Measurements from ENCODE around the gene NDUFS2. TPM values are rescaled to one million over a fixed set of nuclear protein-coding genes. Genes with fewer than 3 reads are reported as not detected.

NDUFS2 gene
- total RNA-seq, 1 donor: 65.4 TPM

DNA sequence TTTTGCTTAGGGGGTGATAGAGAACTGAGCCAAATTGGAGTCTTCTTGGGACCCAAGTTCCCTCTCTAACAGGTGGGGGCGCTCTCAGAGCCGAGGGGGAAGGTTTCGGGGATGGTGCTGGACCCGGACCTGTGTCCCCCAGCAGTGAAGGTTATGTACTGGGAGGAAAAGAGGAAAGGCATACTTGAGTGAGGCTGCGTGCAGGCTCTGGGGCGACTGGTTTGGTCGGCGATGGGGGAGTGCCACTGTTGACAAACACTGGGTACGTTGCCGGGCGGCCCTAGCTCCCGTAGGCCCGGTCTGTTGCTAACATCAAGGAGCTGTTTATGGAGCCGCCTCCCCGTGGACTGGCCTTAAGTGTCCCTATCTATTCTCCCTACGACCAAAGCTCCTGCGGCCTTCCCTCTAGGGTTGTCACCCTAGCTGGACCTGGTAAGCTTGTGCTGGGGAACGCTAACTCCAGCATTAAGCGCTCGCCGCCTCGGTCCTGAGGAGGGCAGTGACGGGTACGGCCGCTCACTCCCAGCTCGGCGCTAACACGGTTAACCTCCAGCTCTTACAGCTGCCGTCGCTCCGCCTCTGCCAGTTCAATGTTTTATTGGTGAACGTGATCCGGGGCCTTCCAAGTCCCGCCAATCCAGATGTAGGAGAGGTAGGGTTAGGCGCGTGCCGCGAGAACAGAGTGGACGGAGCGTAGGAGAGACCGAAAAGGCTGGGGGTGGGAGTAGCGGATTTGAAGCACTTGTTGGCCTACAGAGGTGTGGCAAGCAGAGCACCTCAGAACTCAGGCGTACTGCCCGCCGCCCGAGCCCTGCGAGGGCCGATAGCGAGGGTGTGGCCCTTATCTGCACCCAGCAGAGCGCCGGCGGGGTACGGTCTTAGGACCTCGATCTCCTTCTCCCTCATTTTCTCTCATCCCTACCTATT lies 36.2 kb upstream of the NDUFS2 start, which contains the start of gene PPOX:
Gene PPOX (plus strand): TSS at position 685 of the 927 bp plus-strand sequence. CDS start 422 bp downstream, outside the sequence.
- TF ChIP-seq, protein P1, sequence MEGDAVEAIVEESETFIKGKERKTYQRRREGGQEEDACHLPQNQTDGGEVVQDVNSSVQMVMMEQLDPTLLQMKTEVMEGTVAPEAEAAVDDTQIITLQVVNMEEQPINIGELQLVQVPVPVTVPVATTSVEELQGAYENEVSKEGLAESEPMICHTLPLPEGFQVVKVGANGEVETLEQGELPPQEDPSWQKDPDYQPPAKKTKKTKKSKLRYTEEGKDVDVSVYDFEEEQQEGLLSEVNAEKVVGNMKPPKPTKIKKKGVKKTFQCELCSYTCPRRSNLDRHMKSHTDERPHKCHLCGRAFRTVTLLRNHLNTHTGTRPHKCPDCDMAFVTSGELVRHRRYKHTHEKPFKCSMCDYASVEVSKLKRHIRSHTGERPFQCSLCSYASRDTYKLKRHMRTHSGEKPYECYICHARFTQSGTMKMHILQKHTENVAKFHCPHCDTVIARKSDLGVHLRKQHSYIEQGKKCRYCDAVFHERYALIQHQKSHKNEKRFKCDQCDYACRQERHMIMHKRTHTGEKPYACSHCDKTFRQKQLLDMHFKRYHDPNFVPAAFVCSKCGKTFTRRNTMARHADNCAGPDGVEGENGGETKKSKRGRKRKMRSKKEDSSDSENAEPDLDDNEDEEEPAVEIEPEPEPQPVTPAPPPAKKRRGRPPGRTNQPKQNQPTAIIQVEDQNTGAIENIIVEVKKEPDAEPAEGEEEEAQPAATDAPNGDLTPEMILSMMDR (IDR thresholded peaks at IDR 0.05; ENCODE audit: insufficient read depth, low read length): peak; percentile 60

DNA sequence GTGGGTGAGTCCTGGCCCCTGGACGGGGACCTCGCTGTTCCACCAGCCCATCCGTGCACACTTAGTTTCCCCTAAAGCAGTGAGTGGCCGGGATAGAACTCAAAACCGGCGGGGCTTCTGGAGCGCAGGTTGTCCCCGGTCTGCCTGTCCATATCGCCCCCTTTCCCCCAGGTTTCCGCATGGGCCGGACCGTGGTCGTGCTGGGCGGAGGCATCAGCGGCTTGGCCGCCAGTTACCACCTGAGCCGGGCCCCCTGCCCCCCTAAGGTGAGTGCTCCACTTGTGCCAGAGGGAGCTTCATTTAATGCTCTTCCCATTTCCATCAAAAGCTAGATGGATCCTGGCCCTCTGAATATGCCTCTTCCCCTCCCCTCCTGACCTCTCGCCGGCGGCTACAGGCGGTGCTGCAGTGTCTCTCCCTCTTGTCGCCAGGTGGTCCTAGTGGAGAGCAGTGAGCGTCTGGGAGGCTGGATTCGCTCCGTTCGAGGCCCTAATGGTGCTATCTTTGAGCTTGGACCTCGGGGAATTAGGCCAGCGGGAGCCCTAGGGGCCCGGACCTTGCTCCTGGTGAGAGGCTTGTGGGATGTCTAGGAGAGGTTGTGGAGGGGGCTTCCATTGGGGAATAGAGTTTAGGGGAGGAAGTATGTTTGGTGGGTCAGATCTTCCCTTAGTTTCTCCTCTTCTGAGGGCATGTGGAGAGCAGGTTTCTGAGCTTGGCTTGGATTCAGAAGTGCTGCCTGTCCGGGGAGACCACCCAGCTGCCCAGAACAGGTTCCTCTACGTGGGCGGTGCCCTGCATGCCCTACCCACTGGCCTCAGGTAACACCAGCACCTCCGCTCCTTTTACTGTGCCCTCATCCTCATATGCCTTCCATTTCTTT lies 35.3 kb upstream of the NDUFS2 start:
- TF ChIP-seq, protein P1 (IDR thresholded peaks at IDR 0.05; ENCODE audit: insufficient read depth, low read length): no peak
- no peak for DNase-seq (ENCODE audit: low read depth)
- H3K4me3 ChIP-seq (ENCODE audit: low read depth, low read length): peak overlapping the region; percentile 91

More for the DNA sequence above, 36.2 kb upstream of the NDUFS2 start, which contains the start of gene PPOX:
- peak within 1 kb of the TSS; percentile 91 for H3K4me3 ChIP-seq (ENCODE audit: low read depth, low read length)
- peak; percentile 97 for DNase-seq (ENCODE audit: low read depth)

DNA sequence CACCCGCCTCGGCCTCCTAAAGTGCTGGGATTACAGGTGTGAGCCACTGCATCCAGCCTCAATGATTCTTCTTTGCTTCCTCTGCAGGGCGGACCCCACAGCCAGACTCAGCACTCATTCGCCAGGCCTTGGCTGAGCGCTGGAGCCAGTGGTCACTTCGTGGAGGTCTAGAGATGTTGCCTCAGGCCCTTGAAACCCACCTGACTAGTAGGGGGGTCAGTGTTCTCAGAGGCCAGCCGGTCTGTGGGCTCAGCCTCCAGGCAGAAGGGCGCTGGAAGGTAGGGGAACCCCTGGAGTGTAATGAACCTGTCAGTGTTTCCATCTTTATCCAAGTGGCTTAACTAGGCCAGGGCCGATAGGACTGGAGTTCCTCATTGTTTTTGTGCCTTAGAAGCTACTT lies 33.3 kb upstream of the NDUFS2 start:
- TF ChIP-seq, protein P1 (IDR thresholded peaks at IDR 0.05; ENCODE audit: insufficient read depth, low read length): no peak
- H3K4me3 ChIP-seq (ENCODE audit: low read depth, low read length): no peak overlapping the region
- DNase-seq (ENCODE audit: low read depth): no peak

DNA sequence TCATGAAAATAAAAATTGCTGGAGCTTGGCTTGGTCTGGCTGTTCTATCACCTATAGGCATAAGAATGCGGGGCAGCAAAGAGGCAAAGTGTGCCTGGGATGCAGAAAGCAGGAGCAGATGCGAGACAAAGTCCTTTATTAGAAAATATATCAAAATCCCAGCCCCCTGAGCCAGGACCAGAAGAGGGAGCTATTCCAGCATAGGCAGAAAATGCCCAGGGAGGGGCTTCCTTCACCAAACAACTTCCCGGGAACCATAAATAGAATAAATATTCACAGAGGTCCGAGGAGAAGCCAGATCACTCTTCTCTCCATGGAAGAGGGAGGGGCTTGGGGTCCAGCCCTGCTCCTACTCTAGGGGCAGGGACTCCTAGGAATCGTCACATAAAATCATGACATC lies 31.0 kb upstream of the NDUFS2 start:
- H3K4me3 ChIP-seq (ENCODE audit: low read depth, low read length): no peak overlapping the region
- TF ChIP-seq, protein P1 (IDR thresholded peaks at IDR 0.05; ENCODE audit: insufficient read depth, low read length): peak; percentile 26
- DNase-seq (ENCODE audit: low read depth): no peak

DNA sequence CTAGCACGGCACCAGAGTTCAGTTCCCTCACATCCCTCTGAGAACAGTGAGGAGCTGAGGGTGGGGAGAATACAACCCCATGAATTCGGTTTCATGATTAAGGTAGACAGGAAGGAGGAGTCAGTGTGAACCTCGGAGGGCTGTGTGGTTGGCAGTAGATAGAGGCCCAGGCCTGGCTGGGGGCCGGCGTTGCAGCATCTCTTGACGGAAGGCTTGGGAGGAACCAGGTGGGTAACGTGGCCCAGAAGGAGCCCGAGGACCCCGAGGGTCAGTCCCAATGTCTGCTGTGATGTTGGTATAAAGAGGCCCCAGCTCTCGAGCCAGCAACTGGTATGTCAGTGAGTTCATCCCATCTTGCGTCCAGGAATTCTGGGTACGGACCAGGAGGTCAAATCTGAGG lies 30.5 kb upstream of the NDUFS2 start:
- TF ChIP-seq, protein P1 (IDR thresholded peaks at IDR 0.05; ENCODE audit: insufficient read depth, low read length): no peak
- H3K4me3 ChIP-seq (ENCODE audit: low read depth, low read length): no peak overlapping the region
- DNase-seq (ENCODE audit: low read depth): no peak

DNA sequence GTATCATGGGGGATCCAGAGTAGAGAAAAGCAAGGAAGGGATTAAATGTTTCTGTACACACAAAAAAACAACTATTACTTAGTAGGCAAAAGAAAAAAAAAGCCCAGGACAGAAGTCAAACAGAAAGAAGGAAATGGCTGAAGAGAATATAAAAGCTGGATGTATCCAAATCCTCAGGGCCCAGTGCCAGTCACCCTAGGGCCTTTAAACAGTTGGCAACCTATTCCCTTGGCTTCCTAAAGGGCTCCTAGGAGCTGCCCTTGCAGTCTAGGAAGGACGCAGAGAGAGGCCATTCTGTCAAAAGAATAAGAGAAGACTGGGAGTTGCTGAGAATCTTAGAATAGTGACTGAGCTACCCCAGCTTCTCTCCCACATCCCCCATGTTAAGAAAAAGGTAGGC lies 29.8 kb upstream of the NDUFS2 start:
- TF ChIP-seq, protein P1 (IDR thresholded peaks at IDR 0.05; ENCODE audit: insufficient read depth, low read length): no peak
- H3K4me3 ChIP-seq (ENCODE audit: low read depth, low read length): no peak overlapping the region

More for the DNA sequence above, 29.8 kb upstream of the NDUFS2 start:
- no peak for DNase-seq (ENCODE audit: low read depth)
